Measurements from ENCODE around the gene OR51L1.

DNA sequence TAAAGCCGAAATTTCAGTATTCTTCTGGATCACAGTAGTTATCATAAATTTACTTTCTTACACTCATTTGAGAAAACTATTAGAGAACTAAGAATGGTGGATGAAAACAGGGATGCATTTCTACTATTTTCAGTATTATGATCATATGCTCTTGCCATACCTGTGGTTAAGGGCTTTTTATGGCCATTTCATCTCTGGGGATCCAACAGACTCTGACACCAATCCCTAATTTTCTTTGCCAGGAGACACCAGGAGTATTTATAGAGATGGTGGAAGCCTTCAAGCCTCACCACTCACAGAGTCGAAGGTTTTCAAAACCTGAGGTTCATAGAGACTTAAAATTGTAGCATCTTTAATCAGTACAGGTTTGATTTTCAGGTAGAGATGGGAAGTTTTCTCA, at the start of gene OR51L1:
- TF ChIP-seq POLR2A (IDR thresholded peaks at IDR 0.05; ENCODE audit: low read length) (no peak), GATA1 (IDR thresholded peaks at IDR 0.05; ENCODE audit: low read depth, low read length) (no peak)

Data from erythroblast (primary cell).